SK-N-SH (cell line): ENCODE results near the gene LRP1. TPM values are rescaled to one million over a fixed set of nuclear protein-coding genes. Genes with fewer than 3 reads are reported as not detected.

Experiments used
- CTCF ChIA-PET: fragments of 300-600, 350-600 bp; formaldehyde crosslinking; extraction: SDS; loops from one replicate; lab custom pipeline; 2021; lab: Yijun Ruan, JAX
- POLR2A ChIA-PET: fragments of 350-600 bp; sonication (Branson Sonifier 250); formaldehyde crosslinking; extraction: SDS; loops from one replicate; lab custom pipeline; 2020; ENCODE audit warnings: antibody characterized with exemption, inconsistent platforms; lab: Yijun Ruan, JAX
- DNase-seq: peaks from one replicate; pipeline ENCODE4 v3.0.0; 2012
- H2AFZ ChIP-seq: fragments of 200-600 bp; sonication (generic); 2 replicates; pipeline ENCODE4 v1.8.1; 2016; ENCODE audit warnings: antibody characterized with exemption, mild to moderate bottlenecking, low read depth
- H3F3A ChIP-seq: fragments of 200-600 bp; sonication (generic); replicated peaks from 2 replicates; pipeline ENCODE3; 2016; ENCODE audit warnings: antibody characterized with exemption, mild to moderate bottlenecking; ENCODE audit not compliant: insufficient read depth
- H3K27ac ChIP-seq, 2 experiments: fragments of 200-500 bp in 1 of 2; fragments of 200-600 bp in 1 of 2; sonication (Bioruptor generic) in 1 of 2; sonication (generic), shearing (Covaris generic) in 1 of 2; 2 replicates each; pipeline versions ENCODE4 v1.5.1 to v1.6.1; 2014 to 2016; ENCODE audit warnings: low read depth in 2 of 2, inconsistent platforms in 1 of 2, low read length in 1 of 2, mild to moderate bottlenecking in 1 of 2, mixed read lengths in 1 of 2
- H3K27me3 ChIP-seq: fragments of 200-600 bp; sonication (generic), shearing (Covaris generic); 2 replicates; pipeline ENCODE4 v1.6.1; 2016; ENCODE audit warnings: mixed run types; ENCODE audit not compliant: insufficient read depth
- H3K36me3 ChIP-seq, 2 experiments: fragments of 200-500 bp in 1 of 2; fragments of 200-600 bp in 1 of 2; sonication (Bioruptor generic) in 1 of 2; sonication (generic) in 1 of 2; replicated peaks in 1 of 2; 2 replicates each; pipeline versions ENCODE3 to v1.5.1; 2014 to 2016; ENCODE audit warnings: low read length in 1 of 2, mild to moderate bottlenecking in 1 of 2; ENCODE audit not compliant: insufficient read depth in 2 of 2, control insufficient read depth in 1 of 2
- H3K4me1 ChIP-seq, 2 experiments: fragments of 200-500 bp in 1 of 2; fragments of 200-600 bp in 1 of 2; sonication (Bioruptor generic) in 1 of 2; sonication (generic), shearing (Covaris generic) in 1 of 2; 2 replicates each; pipeline versions ENCODE4 v1.5.1 to v1.6.1; 2014 to 2016; ENCODE audit warnings: low read depth in 1 of 2, low read length in 1 of 2, mixed run types in 1 of 2; ENCODE audit not compliant: insufficient read depth in 2 of 2, control insufficient read depth in 1 of 2
- H3K4me2 ChIP-seq: fragments of 200-600 bp; sonication (generic), shearing (Covaris generic); 2 replicates; pipeline ENCODE4 v1.6.1; 2017; ENCODE audit warnings: mixed run types
- H3K4me3 ChIP-seq, 2 experiments: fragments of 200-500 bp in 1 of 2; fragments of 200-600 bp in 1 of 2; sonication (Bioruptor generic) in 1 of 2; sonication (generic), shearing (Covaris generic) in 1 of 2; 2 replicates each; pipeline versions ENCODE4 v1.5.1 to v1.8.1; 2014 to 2016; ENCODE audit warnings: low read depth in 2 of 2, inconsistent platforms in 1 of 2, low read length in 1 of 2, mild to moderate bottlenecking in 1 of 2, mixed read lengths in 1 of 2, moderate library complexity in 1 of 2
- H3K79me2 ChIP-seq: fragments of 200-600 bp; sonication (generic); 2 replicates; pipeline ENCODE4 v1.8.1; 2017; ENCODE audit warnings: mild to moderate bottlenecking; ENCODE audit not compliant: insufficient read depth
- H3K9ac ChIP-seq: fragments of 200-600 bp; sonication (generic); 2 replicates; pipeline ENCODE4 v1.6.1; 2017; ENCODE audit warnings: mixed run types
- H3K9me2 ChIP-seq: fragments of 200-600 bp; sonication (generic); 2 replicates; pipeline ENCODE4 v1.6.1; 2017; ENCODE audit warnings: mixed run types
- H3K9me3 ChIP-seq: fragments of 200-600 bp; sonication (generic); 2 replicates; pipeline ENCODE4 v1.6.1; 2017; ENCODE audit warnings: mixed run types, mild to moderate bottlenecking, moderate library complexity
- H4K20me1 ChIP-seq: fragments of 200-600 bp; sonication (generic); 2 replicates; pipeline ENCODE4 v1.6.1; 2017; ENCODE audit warnings: mild to moderate bottlenecking, mixed run types; ENCODE audit not compliant: insufficient read depth
- EP300 ChIP-seq, 2 experiments: IDR thresholded peaks; 2 replicates each; pipeline versions ENCODE4 v1.4.0 to v1.6.1; 2012; ENCODE audit warnings: borderline replicate concordance in 1 of 2, low read depth in 1 of 2, low read length in 1 of 2
- FOXJ3 ChIP-seq: sonication (generic); formaldehyde crosslinking; IDR thresholded peaks from 2 replicates; pipeline ENCODE4 v1.5.1; 2020; ENCODE audit warnings: mild to moderate bottlenecking, missing genetic modification reagents
- FOXM1 ChIP-seq: IDR thresholded peaks from 2 replicates; pipeline ENCODE4 v1.4.0; 2012; ENCODE audit warnings: low read depth, mild to moderate bottlenecking
- GABPA ChIP-seq: IDR thresholded peaks from 2 replicates; pipeline ENCODE4 v1.4.0; 2012; ENCODE audit warnings: low read depth, mild to moderate bottlenecking
- JUND ChIP-seq: IDR thresholded peaks from 2 replicates; pipeline ENCODE4 v1.4.0; 2012
- MXI1 ChIP-seq: IDR thresholded peaks from 2 replicates; pipeline ENCODE4 v1.6.1; 2012; ENCODE audit warnings: mild to moderate bottlenecking, low read depth, low read length, improper control_type of control experiment
- NFIC ChIP-seq: IDR thresholded peaks from 2 replicates; pipeline ENCODE4 v1.4.0; 2012; ENCODE audit warnings: borderline replicate concordance
- RAD21 ChIP-seq: IDR thresholded peaks from 2 replicates; pipeline ENCODE4 v1.6.1; 2012; ENCODE audit warnings: mild to moderate bottlenecking, low read length
- RCOR1 ChIP-seq: fragments of 150-350 bp; IDR thresholded peaks from 2 replicates; pipeline ENCODE4 v1.6.1; 2017; ENCODE audit warnings: antibody characterized with exemption, low read length
- RFX5 ChIP-seq: IDR thresholded peaks from 2 replicates; pipeline ENCODE4 v1.6.1; 2012; ENCODE audit warnings: mild to moderate bottlenecking, improper control_type of control experiment, low read length
- RXRA ChIP-seq: IDR thresholded peaks from 2 replicates; pipeline ENCODE4 v1.4.0; 2012; ENCODE audit warnings: low read depth, mild to moderate bottlenecking, borderline replicate concordance
- SIN3A ChIP-seq: IDR thresholded peaks from 2 replicates; pipeline ENCODE4 v1.6.1; 2012; ENCODE audit warnings: low read depth, mild to moderate bottlenecking, low read length, moderate library complexity, borderline replicate concordance
- TCF12 ChIP-seq: IDR thresholded peaks from 2 replicates; pipeline ENCODE4 v1.4.0; 2012
- WGBS: methylation state at CpG from one replicate; pipeline ENCODE4 v1.1.6; 2017; ENCODE audit warnings: low lambda C conversion rate; 5-methylcytosine and 5-hydroxymethylcytosine counted together
- polyA plus RNA-seq, 3 experiments: library from polyadenylated mRNA; depleted of rRNA; stranded (reverse); fragments of >200 nt; gene quantifications; 2 replicates each; pipeline ENCODE4 v1.2.3, GENCODE V29; 2012
- TF ChIP-seq, protein P1 (sequence below): IDR thresholded peaks from 2 replicates; pipeline ENCODE4 v1.4.0; 2012; ENCODE audit warnings: low read depth, borderline replicate concordance
- TF ChIP-seq, protein P2 (sequence below): IDR thresholded peaks from 2 replicates; pipeline ENCODE4 v1.6.1; 2012; ENCODE audit warnings: mild to moderate bottlenecking, low read depth, low read length, moderate library complexity
- TF ChIP-seq, protein P3 (sequence below): IDR thresholded peaks from 2 replicates; pipeline ENCODE4 v1.4.0; 2012; ENCODE audit warnings: low read depth
- TF ChIP-seq, protein P4 (sequence below): IDR thresholded peaks from 2 replicates; pipeline ENCODE4 v1.4.0; 2012; ENCODE audit warnings: low read depth, borderline replicate concordance

LRP1 gene
- polyA plus RNA-seq, 1 of the 3 experiments (the other 2 are of a cell fraction): 55.0 TPM

- ChIA-PET POLR2A (no interaction called here), CTCF (interaction anchor here (0.9 to 31.5 kb wide), 7 partner anchors 9 to 79 kb away, joined by 3 to 616 read pairs (median 7); partner anchors contain the start of genes LRP1 and LRP1-AS)
- DNase-seq: no peak
- Histone ChIP-seq H3K9me2 (no peaks in the 10 kb centered on the region), H3K36me3 (peaks cover 15 to 85% of the 10 kb centered on the region in 2 experiments), H3K27me3 (no peaks in the 10 kb centered on the region), H3F3A (peaks cover 4% of the 10 kb centered on the region), H2AFZ (no peak overlapping the region), H3K9me3 (no peaks in the 10 kb centered on the region), H3K4me3 (no peak overlapping the region), H3K79me2 (no peaks in the 10 kb centered on the region), H4K20me1 (no peaks in the 10 kb centered on the region), H3K9ac (no peak overlapping the region), H3K4me2 (no peak overlapping the region), H3K4me1 (no peaks in the 10 kb centered on the region), H3K27ac (no peak overlapping the region)
- TF ChIP-seq, protein P1, sequence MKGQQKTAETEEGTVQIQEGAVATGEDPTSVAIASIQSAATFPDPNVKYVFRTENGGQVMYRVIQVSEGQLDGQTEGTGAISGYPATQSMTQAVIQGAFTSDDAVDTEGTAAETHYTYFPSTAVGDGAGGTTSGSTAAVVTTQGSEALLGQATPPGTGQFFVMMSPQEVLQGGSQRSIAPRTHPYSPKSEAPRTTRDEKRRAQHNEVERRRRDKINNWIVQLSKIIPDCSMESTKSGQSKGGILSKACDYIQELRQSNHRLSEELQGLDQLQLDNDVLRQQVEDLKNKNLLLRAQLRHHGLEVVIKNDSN: no peak
- TF ChIP-seq TCF12 (no peak), RXRA (no peak), FOXM1 (no peak), RFX5 (no peak), NFIC (no peak), FOXJ3 (no peak), JUND (no peak), EP300 (IDR thresholded peaks at IDR 0.05; ENCODE audit: borderline replicate concordance in 1 of 2, low read depth in 1 of 2, low read length in 1 of 2) (no peak), GABPA (no peak), RCOR1 (no peak), SIN3A (no peak), RAD21 (no peak), MXI1 (no peak)
- TF ChIP-seq, protein P2, sequence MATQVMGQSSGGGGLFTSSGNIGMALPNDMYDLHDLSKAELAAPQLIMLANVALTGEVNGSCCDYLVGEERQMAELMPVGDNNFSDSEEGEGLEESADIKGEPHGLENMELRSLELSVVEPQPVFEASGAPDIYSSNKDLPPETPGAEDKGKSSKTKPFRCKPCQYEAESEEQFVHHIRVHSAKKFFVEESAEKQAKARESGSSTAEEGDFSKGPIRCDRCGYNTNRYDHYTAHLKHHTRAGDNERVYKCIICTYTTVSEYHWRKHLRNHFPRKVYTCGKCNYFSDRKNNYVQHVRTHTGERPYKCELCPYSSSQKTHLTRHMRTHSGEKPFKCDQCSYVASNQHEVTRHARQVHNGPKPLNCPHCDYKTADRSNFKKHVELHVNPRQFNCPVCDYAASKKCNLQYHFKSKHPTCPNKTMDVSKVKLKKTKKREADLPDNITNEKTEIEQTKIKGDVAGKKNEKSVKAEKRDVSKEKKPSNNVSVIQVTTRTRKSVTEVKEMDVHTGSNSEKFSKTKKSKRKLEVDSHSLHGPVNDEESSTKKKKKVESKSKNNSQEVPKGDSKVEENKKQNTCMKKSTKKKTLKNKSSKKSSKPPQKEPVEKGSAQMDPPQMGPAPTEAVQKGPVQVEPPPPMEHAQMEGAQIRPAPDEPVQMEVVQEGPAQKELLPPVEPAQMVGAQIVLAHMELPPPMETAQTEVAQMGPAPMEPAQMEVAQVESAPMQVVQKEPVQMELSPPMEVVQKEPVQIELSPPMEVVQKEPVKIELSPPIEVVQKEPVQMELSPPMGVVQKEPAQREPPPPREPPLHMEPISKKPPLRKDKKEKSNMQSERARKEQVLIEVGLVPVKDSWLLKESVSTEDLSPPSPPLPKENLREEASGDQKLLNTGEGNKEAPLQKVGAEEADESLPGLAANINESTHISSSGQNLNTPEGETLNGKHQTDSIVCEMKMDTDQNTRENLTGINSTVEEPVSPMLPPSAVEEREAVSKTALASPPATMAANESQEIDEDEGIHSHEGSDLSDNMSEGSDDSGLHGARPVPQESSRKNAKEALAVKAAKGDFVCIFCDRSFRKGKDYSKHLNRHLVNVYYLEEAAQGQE: no peak
- TF ChIP-seq, protein P3, sequence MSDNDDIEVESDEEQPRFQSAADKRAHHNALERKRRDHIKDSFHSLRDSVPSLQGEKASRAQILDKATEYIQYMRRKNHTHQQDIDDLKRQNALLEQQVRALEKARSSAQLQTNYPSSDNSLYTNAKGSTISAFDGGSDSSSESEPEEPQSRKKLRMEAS: no peak
- TF ChIP-seq, protein P4, sequence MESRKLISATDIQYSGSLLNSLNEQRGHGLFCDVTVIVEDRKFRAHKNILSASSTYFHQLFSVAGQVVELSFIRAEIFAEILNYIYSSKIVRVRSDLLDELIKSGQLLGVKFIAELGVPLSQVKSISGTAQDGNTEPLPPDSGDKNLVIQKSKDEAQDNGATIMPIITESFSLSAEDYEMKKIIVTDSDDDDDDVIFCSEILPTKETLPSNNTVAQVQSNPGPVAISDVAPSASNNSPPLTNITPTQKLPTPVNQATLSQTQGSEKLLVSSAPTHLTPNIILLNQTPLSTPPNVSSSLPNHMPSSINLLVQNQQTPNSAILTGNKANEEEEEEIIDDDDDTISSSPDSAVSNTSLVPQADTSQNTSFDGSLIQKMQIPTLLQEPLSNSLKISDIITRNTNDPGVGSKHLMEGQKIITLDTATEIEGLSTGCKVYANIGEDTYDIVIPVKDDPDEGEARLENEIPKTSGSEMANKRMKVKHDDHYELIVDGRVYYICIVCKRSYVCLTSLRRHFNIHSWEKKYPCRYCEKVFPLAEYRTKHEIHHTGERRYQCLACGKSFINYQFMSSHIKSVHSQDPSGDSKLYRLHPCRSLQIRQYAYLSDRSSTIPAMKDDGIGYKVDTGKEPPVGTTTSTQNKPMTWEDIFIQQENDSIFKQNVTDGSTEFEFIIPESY: no peak
- WGBS: 96% methylated on average over 18 of the region's 23 CpGs
Observed at GRCh38 chr12:57190821-57191220, 62.5 kb downstream of the LRP1 start.
